SK-N-SH (cell line): ENCODE data around the gene MAST4.

Experiments used
- CHD2 ChIP-seq: fragments of 150-350 bp; IDR thresholded peaks from 2 replicates; pipeline ENCODE4 v1.6.1; 2018; ENCODE audit warnings: low read length; ENCODE audit not compliant: partially characterized antibody
- EP300 ChIP-seq, 2 experiments: IDR thresholded peaks; 2 replicates each; pipeline versions ENCODE4 v1.4.0 to v1.6.1; 2012; ENCODE audit warnings: borderline replicate concordance in 1 of 2, low read depth in 1 of 2, low read length in 1 of 2
- EZH2phosphoT487 ChIP-seq: fragments of 200-600 bp; sonication (generic); IDR thresholded peaks from 2 replicates; pipeline ENCODE4 v1.6.1; 2017; ENCODE audit warnings: low read depth, mixed run types, mild to moderate bottlenecking, antibody characterized with exemption, moderate library complexity, borderline replicate concordance
- FOXJ3 ChIP-seq: sonication (generic); formaldehyde crosslinking; IDR thresholded peaks from 2 replicates; pipeline ENCODE4 v1.5.1; 2020; ENCODE audit warnings: mild to moderate bottlenecking, missing genetic modification reagents
- FOXM1 ChIP-seq: IDR thresholded peaks from 2 replicates; pipeline ENCODE4 v1.4.0; 2012; ENCODE audit warnings: low read depth, mild to moderate bottlenecking
- GATA2 ChIP-seq: sonication (generic); formaldehyde crosslinking; IDR thresholded peaks from 2 replicates; pipeline ENCODE4 v1.5.0; 2020; ENCODE audit warnings: mild to moderate bottlenecking, missing genetic modification reagents
- POLR2AphosphoS5 ChIP-seq: IDR thresholded peaks from 2 replicates; pipeline ENCODE4 v1.6.1; 2012; ENCODE audit warnings: low read depth, low read length
- REST ChIP-seq: IDR thresholded peaks from 2 replicates; pipeline ENCODE4 v1.6.1; 2012; ENCODE audit warnings: mild to moderate bottlenecking, low read depth, low read length, moderate library complexity
- RFX5 ChIP-seq: IDR thresholded peaks from 2 replicates; pipeline ENCODE4 v1.6.1; 2012; ENCODE audit warnings: mild to moderate bottlenecking, improper control_type of control experiment, low read length
- SMC3 ChIP-seq: IDR thresholded peaks from 2 replicates; pipeline ENCODE4 v1.6.1; 2012; ENCODE audit warnings: low read depth, low read length, improper control_type of control experiment
- TAF1 ChIP-seq: IDR thresholded peaks from 2 replicates; pipeline ENCODE4 v1.6.1; 2012; ENCODE audit warnings: low read depth, mild to moderate bottlenecking, low read length, moderate library complexity, borderline replicate concordance
- TCF12 ChIP-seq: IDR thresholded peaks from 2 replicates; pipeline ENCODE4 v1.4.0; 2012
- ZBTB33 ChIP-seq: IDR thresholded peaks from 2 replicates; pipeline ENCODE4 v1.4.0; 2012; ENCODE audit warnings: low read depth, borderline replicate concordance
- TF ChIP-seq, protein P1 (sequence below): fragments of 200-600 bp; sonication (generic); IDR thresholded peaks from 2 replicates; pipeline ENCODE4 v1.6.1; 2017; ENCODE audit warnings: antibody characterized with exemption, mild to moderate bottlenecking, moderate library complexity

GRCh38 chr5:66634601-66635000 is 38.4 kb downstream of the MAST4 start:
- TF ChIP-seq ZBTB33 = no peak
- TF ChIP-seq, protein P1, sequence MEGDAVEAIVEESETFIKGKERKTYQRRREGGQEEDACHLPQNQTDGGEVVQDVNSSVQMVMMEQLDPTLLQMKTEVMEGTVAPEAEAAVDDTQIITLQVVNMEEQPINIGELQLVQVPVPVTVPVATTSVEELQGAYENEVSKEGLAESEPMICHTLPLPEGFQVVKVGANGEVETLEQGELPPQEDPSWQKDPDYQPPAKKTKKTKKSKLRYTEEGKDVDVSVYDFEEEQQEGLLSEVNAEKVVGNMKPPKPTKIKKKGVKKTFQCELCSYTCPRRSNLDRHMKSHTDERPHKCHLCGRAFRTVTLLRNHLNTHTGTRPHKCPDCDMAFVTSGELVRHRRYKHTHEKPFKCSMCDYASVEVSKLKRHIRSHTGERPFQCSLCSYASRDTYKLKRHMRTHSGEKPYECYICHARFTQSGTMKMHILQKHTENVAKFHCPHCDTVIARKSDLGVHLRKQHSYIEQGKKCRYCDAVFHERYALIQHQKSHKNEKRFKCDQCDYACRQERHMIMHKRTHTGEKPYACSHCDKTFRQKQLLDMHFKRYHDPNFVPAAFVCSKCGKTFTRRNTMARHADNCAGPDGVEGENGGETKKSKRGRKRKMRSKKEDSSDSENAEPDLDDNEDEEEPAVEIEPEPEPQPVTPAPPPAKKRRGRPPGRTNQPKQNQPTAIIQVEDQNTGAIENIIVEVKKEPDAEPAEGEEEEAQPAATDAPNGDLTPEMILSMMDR = no peak
- TF ChIP-seq FOXJ3 (CRISPR knock-in tag) = no peak
- no peak for TF ChIP-seq RFX5
- TF ChIP-seq TCF12 = no peak
- TF ChIP-seq GATA2 (CRISPR knock-in tag) = no peak
- no peak for TF ChIP-seq FOXM1
- TF ChIP-seq REST = no peak
- TF ChIP-seq TAF1 = no peak
- no peak for TF ChIP-seq POLR2AphosphoS5
- no peak for TF ChIP-seq EP300 (IDR thresholded peaks at IDR 0.05; ENCODE audit: borderline replicate concordance in 1 of 2, low read depth in 1 of 2, low read length in 1 of 2)
- no peak for TF ChIP-seq SMC3
- no peak for TF ChIP-seq CHD2
- TF ChIP-seq EZH2phosphoT487 = no peak
